ENCODE results near the gene DUOXA2.
"Not testable (repeated sequence)": the region's sequence is repeated elsewhere in the genome, so short reads cannot be mapped to it uniquely, and the experiment has no call there.

DUOXA2 gene

GRCh38 chr15:45114076-45114750 lies at the start of gene DUOXA2, which contains the start of gene DUOX2:
DUOXA2 (plus strand) TSS chr15:45114326; CDS start chr15:45114606, 280 bp downstream.
DUOX2 (minus strand) TSS chr15:45114172; CDS start chr15:45113411, 761 bp downstream.
- FAIRE-seq, result no peak

- no peak for FAIRE-seq
These were observed 49.7 kb upstream of the DUOXA2 start for GRCh38 chr15:45064386-45064785.

GRCh38 chr15:45069942-45070360 lies 44.2 kb upstream of the DUOXA2 start:
- not testable (repeated sequence) for FAIRE-seq

- peak; percentile 27 for FAIRE-seq
These were observed 40.5 kb upstream of the DUOXA2 start for GRCh38 chr15:45073602-45074001.

- FAIRE-seq, result not testable (repeated sequence)
These were observed 38.4 kb upstream of the DUOXA2 start for GRCh38 chr15:45075440-45076320.

- not testable (repeated sequence) for FAIRE-seq
These were observed 36.7 kb upstream of the DUOXA2 start for GRCh38 chr15:45077391-45077790.

- FAIRE-seq, result not testable (repeated sequence)
These were observed 34.9 kb upstream of the DUOXA2 start for GRCh38 chr15:45079201-45079600.

- FAIRE-seq, result not testable (repeated sequence)
These were observed 34.4 kb upstream of the DUOXA2 start for GRCh38 chr15:45079628-45080246.

- not testable (repeated sequence) for FAIRE-seq
These were observed 33.5 kb upstream of the DUOXA2 start for GRCh38 chr15:45080593-45080992.

- not testable (repeated sequence) for FAIRE-seq
These were observed 31.7 kb upstream of the DUOXA2 start for GRCh38 chr15:45082412-45082811.

- no peak for FAIRE-seq
These were observed 30.9 kb upstream of the DUOXA2 start for GRCh38 chr15:45083223-45083622.

- FAIRE-seq, result no peak
These were observed 30.0 kb upstream of the DUOXA2 start for GRCh38 chr15:45084163-45084562.

GRCh38 chr15:45087513-45087912 lies 26.6 kb upstream of the DUOXA2 start:
- no peak for FAIRE-seq

- FAIRE-seq, result no peak
These were observed 25.1 kb upstream of the DUOXA2 start for GRCh38 chr15:45088801-45089711.

GRCh38 chr15:45089712-45090373 lies 24.3 kb upstream of the DUOXA2 start:
- FAIRE-seq, result no peak

GRCh38 chr15:45091161-45091560 lies 23.0 kb upstream of the DUOXA2 start:
- no peak for FAIRE-seq

GRCh38 chr15:45091576-45091975 lies 22.6 kb upstream of the DUOXA2 start:
- FAIRE-seq, result no peak

- FAIRE-seq, result no peak
These were observed 21.1 kb upstream of the DUOXA2 start for GRCh38 chr15:45093013-45093412.

GRCh38 chr15:45093622-45094357 lies 20.3 kb upstream of the DUOXA2 start:
- no peak for FAIRE-seq

- no peak for FAIRE-seq
These were observed 19.8 kb upstream of the DUOXA2 start for GRCh38 chr15:45094358-45094730.

GRCh38 chr15:45095661-45096060 lies 18.5 kb upstream of the DUOXA2 start:
- FAIRE-seq, result no peak
